ENCODE results near the gene ENSA. TPM values are rescaled to one million over a fixed set of nuclear protein-coding genes. Genes with fewer than 3 reads are reported as not detected.
"Not testable (repeated sequence)": the region's sequence is repeated elsewhere in the genome, so short reads cannot be mapped to it uniquely, and the experiment has no call there.

ENSA gene
- total and polyA plus RNA-seq, 2 experiments from 2014 or later: 114 to 200 TPM

DNA sequence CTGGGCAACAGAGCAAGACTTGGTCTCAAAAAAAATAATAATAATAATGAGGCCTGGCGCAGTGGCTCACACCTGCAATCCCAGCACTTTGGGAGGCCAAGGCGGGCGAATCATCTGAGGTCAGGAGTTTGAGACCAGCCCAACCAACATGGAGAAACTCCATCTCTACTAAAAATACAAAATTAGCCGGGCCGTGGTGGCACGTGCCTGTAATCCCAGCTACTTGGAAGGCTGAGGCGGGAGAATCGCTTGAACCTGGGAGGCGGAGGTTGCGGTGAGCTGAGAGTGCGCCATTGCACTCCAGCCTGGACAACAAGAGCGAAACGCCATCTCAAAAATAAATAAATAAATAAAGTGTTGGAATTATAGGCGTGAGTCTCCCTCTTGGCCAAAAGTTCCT is 47.5 kb downstream of the ENSA start:
- H2AFZ ChIP-seq; H3K4me1 Mint-ChIP-seq; H3K27ac Mint-ChIP-seq; H3K4me2 ChIP-seq; H3K27me3 ChIP-seq (ENCODE audit: insufficient read depth); H3K4me3 ChIP-seq; H3K9me3 Mint-ChIP-seq; ATAC-seq; H3K9me2 ChIP-seq (ENCODE audit: insufficient read depth); H3K27ac ChIP-seq (ENCODE audit: low read depth); DNase-seq (ENCODE audit: low spot score); H3K4me3 Mint-ChIP-seq: not testable (repeated sequence)
- peaks cover 15% of the 10 kb centered on the region for H4K20me1 ChIP-seq (replicated peaks; ENCODE audit: insufficient read depth)
- peaks cover 33% of the 10 kb centered on the region for H3K79me2 ChIP-seq (replicated peaks; ENCODE audit: insufficient read depth)
- peaks cover 11% of the 10 kb centered on the region; the same call in 1 of the 2 replicates for H3K4me1 ChIP-seq (ENCODE audit: insufficient read depth)
- Mint-ChIP-seq H3K27me3 (ENCODE audit: insufficient read depth, low read depth, poor library complexity) (peaks cover 29% of the 10 kb centered on the region), H3K36me3 (ENCODE audit: low read depth) (peaks cover 24% of the 10 kb centered on the region)
- H3F3A ChIP-seq (replicated peaks; ENCODE audit: low read depth): peaks cover 31% of the 10 kb centered on the region
- H3K36me3 ChIP-seq (ENCODE audit: insufficient read depth): peaks cover 17% of the 10 kb centered on the region

DNA sequence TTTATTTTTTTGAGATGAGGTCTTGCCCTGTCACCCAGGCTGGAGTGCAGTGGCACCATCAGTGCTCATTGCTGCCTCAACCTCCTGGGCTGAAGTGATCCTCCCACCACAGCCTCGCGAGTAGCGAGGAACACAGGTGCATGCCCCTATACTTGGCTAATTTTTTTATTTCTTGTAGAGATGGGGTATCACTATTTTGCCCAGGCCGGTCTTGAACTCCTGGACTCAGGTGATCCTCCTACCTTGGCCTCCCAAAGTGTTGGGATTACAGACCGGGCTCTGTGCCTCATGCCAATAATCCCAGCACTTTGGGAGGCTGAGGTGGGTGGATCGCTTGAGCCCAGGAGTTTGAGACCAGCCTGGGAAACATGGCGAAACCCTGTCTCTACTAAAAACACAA is 48.0 kb downstream of the ENSA start:
- not testable (repeated sequence) for H3K27ac Mint-ChIP-seq; H2AFZ ChIP-seq; H3K27ac ChIP-seq (ENCODE audit: low read depth); H3K27me3 ChIP-seq (ENCODE audit: insufficient read depth); H3K4me3 Mint-ChIP-seq; H3K4me3 ChIP-seq; DNase-seq (ENCODE audit: low spot score); ATAC-seq; H3K9me2 ChIP-seq (ENCODE audit: insufficient read depth); H3K4me2 ChIP-seq; H3K9me3 Mint-ChIP-seq
- peaks cover 29% of the 10 kb centered on the region for H3K36me3 Mint-ChIP-seq (ENCODE audit: low read depth)
- Histone ChIP-seq H4K20me1 (replicated peaks; ENCODE audit: insufficient read depth) (peaks cover 21% of the 10 kb centered on the region), H3F3A (replicated peaks; ENCODE audit: low read depth) (peaks cover 36% of the 10 kb centered on the region), H3K79me2 (replicated peaks; ENCODE audit: insufficient read depth) (peaks cover 39% of the 10 kb centered on the region), H3K4me1 (ENCODE audit: insufficient read depth) (peaks cover 14% of the 10 kb centered on the region), H3K36me3 (ENCODE audit: insufficient read depth) (peaks cover 23% of the 10 kb centered on the region)
- H3K4me1 Mint-ChIP-seq: peaks cover 12% of the 10 kb centered on the region
- H3K27me3 Mint-ChIP-seq (ENCODE audit: insufficient read depth, low read depth, poor library complexity): peaks cover 29% of the 10 kb centered on the region

DNA sequence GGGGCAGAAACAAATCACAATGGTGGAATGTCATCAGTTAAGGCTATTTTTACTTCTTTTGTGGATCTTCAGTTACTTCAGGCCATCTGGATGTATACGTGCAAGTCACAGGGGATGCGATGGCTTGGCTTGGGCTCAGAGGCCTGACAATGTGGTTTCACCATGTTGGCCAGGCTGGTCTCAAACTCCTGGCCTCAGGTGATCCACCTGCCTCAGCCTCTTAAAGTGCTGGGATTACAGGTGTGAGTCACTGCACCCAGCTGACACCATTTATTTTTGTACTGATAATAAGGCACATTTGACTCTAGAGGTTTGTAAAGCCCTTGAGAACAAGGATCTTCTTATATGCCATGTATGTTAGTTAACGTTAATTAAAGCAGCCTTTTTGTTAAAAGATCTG is 48.4 kb downstream of the ENSA start:
- Histone ChIP-seq H3K79me2 (replicated peaks; ENCODE audit: insufficient read depth) (peaks cover 43% of the 10 kb centered on the region), H4K20me1 (replicated peaks; ENCODE audit: insufficient read depth) (peaks cover 25% of the 10 kb centered on the region), H3K36me3 (ENCODE audit: insufficient read depth) (peaks cover 27% of the 10 kb centered on the region), H3F3A (replicated peaks; ENCODE audit: low read depth) (peaks cover 36% of the 10 kb centered on the region), H3K4me1 (ENCODE audit: insufficient read depth) (peaks cover 18% of the 10 kb centered on the region)
- not testable (repeated sequence) for H3K9me3 Mint-ChIP-seq; H3K27ac ChIP-seq (ENCODE audit: low read depth); H3K27me3 ChIP-seq (ENCODE audit: insufficient read depth); H2AFZ ChIP-seq; H3K4me3 ChIP-seq; ATAC-seq; H3K4me2 ChIP-seq; H3K9me2 ChIP-seq (ENCODE audit: insufficient read depth); DNase-seq (ENCODE audit: low spot score)
- Mint-ChIP-seq H3K36me3 (ENCODE audit: low read depth) (peaks cover 34% of the 10 kb centered on the region), H3K4me3 (peak overlapping the region; percentile 83), H3K4me1 (peaks cover 16% of the 10 kb centered on the region), H3K27ac (peak overlapping the region; percentile 99), H3K27me3 (ENCODE audit: insufficient read depth, low read depth, poor library complexity) (peaks cover 29% of the 10 kb centered on the region)

DNA sequence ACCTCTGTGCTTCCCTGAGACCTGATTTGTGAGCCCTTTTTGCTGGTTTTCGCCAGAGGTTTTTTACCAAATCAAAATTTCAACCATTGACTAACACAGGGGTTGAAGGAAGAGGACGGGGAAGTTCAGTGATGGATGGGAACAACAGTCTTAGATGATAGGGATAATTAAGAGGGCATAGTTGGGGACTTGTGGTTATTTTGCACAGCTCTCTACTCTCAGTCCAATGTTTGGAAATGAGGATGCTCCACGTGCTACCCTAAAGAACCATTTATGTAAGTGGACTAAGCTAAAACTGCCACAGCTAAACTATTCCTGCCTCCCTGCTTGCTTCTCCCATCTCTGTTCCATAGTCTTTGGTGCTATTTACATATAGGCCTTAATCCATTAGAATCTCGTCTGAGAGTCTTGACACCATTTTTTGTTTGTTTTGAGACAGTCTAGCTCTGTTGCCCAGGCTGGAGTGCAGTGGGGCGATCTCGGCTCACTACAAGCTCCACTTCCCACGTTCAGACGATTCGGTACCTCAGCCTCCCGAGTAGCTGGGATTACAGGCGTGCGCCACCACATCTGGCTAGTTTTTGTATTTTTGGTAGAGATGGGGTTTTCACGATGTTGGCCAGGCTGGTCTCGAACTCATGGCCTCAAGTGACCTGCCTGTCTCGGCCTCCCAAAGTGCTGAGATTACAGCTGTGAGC is 49.3 kb downstream of the ENSA start:
- ATAC-seq: no peak
- H3K4me1 Mint-ChIP-seq: peaks cover 25% of the 10 kb centered on the region
- H4K20me1 ChIP-seq (replicated peaks; ENCODE audit: insufficient read depth): peaks cover 34% of the 10 kb centered on the region
- peaks cover 8% of the 10 kb centered on the region; the same call in 1 of the 3 replicates for H3K9me3 Mint-ChIP-seq
- no peak for DNase-seq (ENCODE audit: low spot score)
- peaks cover 42% of the 10 kb centered on the region for H3K36me3 Mint-ChIP-seq (ENCODE audit: low read depth)
- peak overlapping the region; percentile 91 for H3K4me2 ChIP-seq
- peaks cover 36% of the 10 kb centered on the region for H3K36me3 ChIP-seq (ENCODE audit: insufficient read depth)
- peaks cover 52% of the 10 kb centered on the region for H3K79me2 ChIP-seq (replicated peaks; ENCODE audit: insufficient read depth)
- H3K4me1 ChIP-seq (ENCODE audit: insufficient read depth): peaks cover 27% of the 10 kb centered on the region
- H2AFZ ChIP-seq: no peak overlapping the region
- H3K27me3 Mint-ChIP-seq (ENCODE audit: insufficient read depth, low read depth, poor library complexity): peaks cover 30% of the 10 kb centered on the region
- peak overlapping the region; percentile 83 for H3K4me3 Mint-ChIP-seq
- peaks cover 45% of the 10 kb centered on the region for H3F3A ChIP-seq (replicated peaks; ENCODE audit: low read depth)
- H3K9me2 ChIP-seq (ENCODE audit: insufficient read depth): no peaks in the 10 kb centered on the region
- peak overlapping the region; percentile 99 for H3K27ac ChIP-seq (ENCODE audit: low read depth)
- H3K4me3 ChIP-seq: peak overlapping the region; percentile 96
- no peaks in the 10 kb centered on the region for H3K27me3 ChIP-seq (ENCODE audit: insufficient read depth)
- H3K27ac Mint-ChIP-seq: peak overlapping the region; percentile 99
- no peak for TF ChIP-seq EZH2 (IDR thresholded peaks at IDR 0.05; ENCODE audit: low read depth, unreplicated experiment)
- TF ChIP-seq, protein P1, sequence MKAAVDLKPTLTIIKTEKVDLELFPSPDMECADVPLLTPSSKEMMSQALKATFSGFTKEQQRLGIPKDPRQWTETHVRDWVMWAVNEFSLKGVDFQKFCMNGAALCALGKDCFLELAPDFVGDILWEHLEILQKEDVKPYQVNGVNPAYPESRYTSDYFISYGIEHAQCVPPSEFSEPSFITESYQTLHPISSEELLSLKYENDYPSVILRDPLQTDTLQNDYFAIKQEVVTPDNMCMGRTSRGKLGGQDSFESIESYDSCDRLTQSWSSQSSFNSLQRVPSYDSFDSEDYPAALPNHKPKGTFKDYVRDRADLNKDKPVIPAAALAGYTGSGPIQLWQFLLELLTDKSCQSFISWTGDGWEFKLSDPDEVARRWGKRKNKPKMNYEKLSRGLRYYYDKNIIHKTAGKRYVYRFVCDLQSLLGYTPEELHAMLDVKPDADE (IDR thresholded peaks at IDR 0.05): no peak
- TF ChIP-seq, protein P2, sequence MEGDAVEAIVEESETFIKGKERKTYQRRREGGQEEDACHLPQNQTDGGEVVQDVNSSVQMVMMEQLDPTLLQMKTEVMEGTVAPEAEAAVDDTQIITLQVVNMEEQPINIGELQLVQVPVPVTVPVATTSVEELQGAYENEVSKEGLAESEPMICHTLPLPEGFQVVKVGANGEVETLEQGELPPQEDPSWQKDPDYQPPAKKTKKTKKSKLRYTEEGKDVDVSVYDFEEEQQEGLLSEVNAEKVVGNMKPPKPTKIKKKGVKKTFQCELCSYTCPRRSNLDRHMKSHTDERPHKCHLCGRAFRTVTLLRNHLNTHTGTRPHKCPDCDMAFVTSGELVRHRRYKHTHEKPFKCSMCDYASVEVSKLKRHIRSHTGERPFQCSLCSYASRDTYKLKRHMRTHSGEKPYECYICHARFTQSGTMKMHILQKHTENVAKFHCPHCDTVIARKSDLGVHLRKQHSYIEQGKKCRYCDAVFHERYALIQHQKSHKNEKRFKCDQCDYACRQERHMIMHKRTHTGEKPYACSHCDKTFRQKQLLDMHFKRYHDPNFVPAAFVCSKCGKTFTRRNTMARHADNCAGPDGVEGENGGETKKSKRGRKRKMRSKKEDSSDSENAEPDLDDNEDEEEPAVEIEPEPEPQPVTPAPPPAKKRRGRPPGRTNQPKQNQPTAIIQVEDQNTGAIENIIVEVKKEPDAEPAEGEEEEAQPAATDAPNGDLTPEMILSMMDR (conservative IDR thresholded peaks at IDR 0.05; ENCODE audit: low read depth in 2 of 2): no peak
- TF ChIP-seq ZNF114 (CRISPR knock-in tag; IDR thresholded peaks at IDR 0.05): no peak
- TF ChIP-seq EZH2phosphoT487 (IDR thresholded peaks at IDR 0.05; ENCODE audit: unreplicated experiment): no peak
- TF ChIP-seq CREB1 (CRISPR knock-in tag; IDR thresholded peaks at IDR 0.05; ENCODE audit: low read depth): no peak
- no peak for TF ChIP-seq JUNB (IDR thresholded peaks at IDR 0.05; ENCODE audit: unreplicated experiment)
- no peak for TF ChIP-seq ZNF331 (CRISPR knock-in tag; IDR thresholded peaks at IDR 0.05; ENCODE audit: low read depth)
